H1 (cell line): Measurements from ENCODE around the gene C6orf136. TPM values are rescaled to one million over a fixed set of nuclear protein-coding genes. Genes with fewer than 3 reads are reported as not detected.
A peak's percentile ranks its signal among the peaks of the same experiment; 100 is the strongest.

Experiments
- CTCF ChIA-PET: fragments of 300-600 bp; sonication (Branson Sonifier 250); formaldehyde crosslinking; loops from one replicate; lab custom pipeline; 2021; ENCODE audit not compliant: partially characterized antibody; lab: Charles Lee
- POLR2A ChIA-PET: fragments of 300-600 bp; sonication (Branson Sonifier 250); formaldehyde crosslinking; loops from one replicate; lab custom pipeline; 2021; ENCODE audit warnings: inconsistent platforms; ENCODE audit not compliant: partially characterized antibody; lab: Charles Lee
- DNase-seq, 2 experiments: peaks; one replicate each; pipeline versions ENCODE4 v3.0.0 to v3.0.0-alpha.2; 2010 to 2022; ENCODE audit warnings: low spot score in 2 of 2, low read depth in 1 of 2, mixed read lengths in 1 of 2
- FAIRE-seq: peaks from 2 replicates; lab custom pipeline; 2011; peaks lifted over from hg19 to GRCh38; lab: Jason Lieb, UNC
- H2AFZ ChIP-seq: 2 replicates; pipeline ENCODE4 v1.8.1; 2012; ENCODE audit warnings: low read length, inconsistent platforms
- H2AK5ac ChIP-seq: 2 replicates; pipeline ENCODE4 v1.6.1; 2013; ENCODE audit warnings: low read depth, low read length
- H2BK120ac ChIP-seq: replicated peaks from 2 replicates; pipeline ENCODE3; 2013; ENCODE audit warnings: low read depth, low read length, inconsistent platforms
- H2BK12ac ChIP-seq: 2 replicates; pipeline ENCODE4 v1.6.1; 2013; ENCODE audit warnings: low read depth, low read length
- H2BK15ac ChIP-seq: 2 replicates; pipeline ENCODE4 v1.6.1; 2013; ENCODE audit warnings: low read length
- H2BK20ac ChIP-seq: 2 replicates; pipeline ENCODE4 v1.6.1; 2013; ENCODE audit warnings: low read length
- H2BK5ac ChIP-seq: 2 replicates; pipeline ENCODE4 v1.6.1; 2013; ENCODE audit warnings: low read depth, low read length
- H3K14ac ChIP-seq: 2 replicates; pipeline ENCODE4 v1.6.1; 2013; ENCODE audit warnings: inconsistent platforms; ENCODE audit not compliant: insufficient read length
- H3K18ac ChIP-seq: 2 replicates; pipeline ENCODE4 v1.6.1; 2013; ENCODE audit warnings: low read length; ENCODE audit errors: extremely low read depth
- H3K23ac ChIP-seq: 2 replicates; pipeline ENCODE4 v1.6.1; 2013; ENCODE audit warnings: inconsistent platforms; ENCODE audit not compliant: insufficient read length
- H3K23me2 ChIP-seq: 2 replicates; pipeline ENCODE4 v1.6.1; 2013; ENCODE audit warnings: low read depth, low read length
- H3K27ac ChIP-seq: 2 replicates; pipeline ENCODE4 v1.6.1; 2011; ENCODE audit warnings: low read depth, low read length, inconsistent platforms
- H3K27me3 ChIP-seq, 4 experiments: replicated peaks in 1 of 4; 1 replicate in 1 of 4; 2 replicates in 3 of 4; pipeline versions ENCODE4 v1.6.1 to v1.8.1; 2011 to 2013; ENCODE audit warnings: low read length in 3 of 4, mild to moderate bottlenecking in 3 of 4, inconsistent platforms in 2 of 4, mixed read lengths in 2 of 4, moderate library complexity in 1 of 4; ENCODE audit not compliant: control insufficient read depth in 3 of 4, insufficient read depth in 3 of 4; ENCODE audit errors: extremely low read depth in 1 of 4
- H3K36me3 ChIP-seq, 4 experiments: 2 replicates each; pipeline versions ENCODE4 v1.6.1 to v1.8.1; 2011 to 2013; ENCODE audit warnings: mild to moderate bottlenecking in 4 of 4, low read length in 3 of 4, moderate library complexity in 2 of 4, control low read depth in 1 of 4, inconsistent platforms in 1 of 4; ENCODE audit not compliant: insufficient read depth in 4 of 4, control insufficient read depth in 2 of 4
- H3K4ac ChIP-seq: replicated peaks from 2 replicates; pipeline ENCODE3; 2013; ENCODE audit warnings: low read length, low read depth, mixed read lengths, inconsistent platforms; ENCODE audit not compliant: insufficient read length
- H3K4me1 ChIP-seq, 4 experiments: replicated peaks in 1 of 4; 1 replicate in 1 of 4; 2 replicates in 3 of 4; pipeline versions ENCODE4 v1.6.1 to v1.8.1; 2011 to 2013; ENCODE audit warnings: low read length in 3 of 4, inconsistent platforms in 2 of 4, mixed read lengths in 1 of 4; ENCODE audit not compliant: insufficient read depth in 4 of 4, control insufficient read depth in 3 of 4
- H3K4me2 ChIP-seq, 2 experiments: 2 replicates each; pipeline versions ENCODE4 v1.6.1 to v1.8.1; 2011 to 2013; ENCODE audit warnings: low read depth in 2 of 2, low read length in 2 of 2, control low read depth in 1 of 2, inconsistent platforms in 1 of 2, mild to moderate bottlenecking in 1 of 2; ENCODE audit not compliant: insufficient read depth in 1 of 2
- H3K4me3 ChIP-seq, 4 experiments: fragments of 200-600, 300-600 bp in 1 of 4; sonication (generic), shearing (Covaris generic), sonication (Bioruptor Twin) in 1 of 4; 2 replicates each; pipeline versions ENCODE4 v1.5.1 to v1.8.1; 2011 to 2016; ENCODE audit warnings: low read length in 4 of 4, low read depth in 3 of 4, control low read depth in 2 of 4, inconsistent platforms in 2 of 4, mild to moderate bottlenecking in 2 of 4, mixed read lengths in 1 of 4, moderate library complexity in 1 of 4; ENCODE audit not compliant: insufficient read depth in 2 of 4; ENCODE audit errors: extremely low read depth in 1 of 4
- H3K56ac ChIP-seq: replicated peaks from 2 replicates; pipeline ENCODE3; 2013; ENCODE audit warnings: low read depth, mild to moderate bottlenecking, mixed read lengths, low read length, inconsistent platforms; ENCODE audit not compliant: insufficient read length
- H3K79me1 ChIP-seq: 2 replicates; pipeline ENCODE4 v1.6.1; 2013; ENCODE audit warnings: low read depth, low read length, control low read depth
- H3K79me2 ChIP-seq, 2 experiments: 2 replicates each; pipeline versions ENCODE4 v1.6.1 to v1.8.1; 2012 to 2013; ENCODE audit warnings: low read length in 2 of 2, mild to moderate bottlenecking in 2 of 2, inconsistent platforms in 1 of 2; ENCODE audit not compliant: insufficient read depth in 2 of 2, control insufficient read depth in 1 of 2
- H3K9ac ChIP-seq, 4 experiments: replicated peaks in 1 of 4; 1 replicate in 1 of 4; 2 replicates in 3 of 4; pipeline versions ENCODE4 v1.6.1 to v1.8.1; 2011 to 2013; ENCODE audit warnings: low read depth in 3 of 4, low read length in 3 of 4, control low read depth in 2 of 4, mild to moderate bottlenecking in 2 of 4, moderate library complexity in 2 of 4, inconsistent platforms in 1 of 4; ENCODE audit errors: extremely low read depth in 1 of 4
- H3K9me3 ChIP-seq, 2 experiments: 2 replicates each; pipeline versions ENCODE4 v1.6.1 to v1.8.1; 2012 to 2013; ENCODE audit warnings: mild to moderate bottlenecking in 2 of 2, moderate library complexity in 2 of 2, control low read depth in 1 of 2, inconsistent platforms in 1 of 2, low read depth in 1 of 2, low read length in 1 of 2, mixed read lengths in 1 of 2; ENCODE audit not compliant: insufficient read depth in 2 of 2
- H4K20me1 ChIP-seq, 2 experiments: replicated peaks in 1 of 2; 2 replicates each; pipeline versions ENCODE3 to v1.8.1; 2011 to 2013; ENCODE audit warnings: inconsistent platforms in 2 of 2, low read length in 2 of 2, mild to moderate bottlenecking in 1 of 2; ENCODE audit not compliant: insufficient read depth in 2 of 2, control insufficient read depth in 1 of 2
- H4K5ac ChIP-seq: 2 replicates; pipeline ENCODE4 v1.6.1; 2013; ENCODE audit warnings: low read length, low read depth, mixed read lengths, inconsistent platforms; ENCODE audit not compliant: insufficient read length
- H4K8ac ChIP-seq: 2 replicates; pipeline ENCODE4 v1.8.0; 2013; ENCODE audit warnings: mild to moderate bottlenecking, moderate library complexity, low read length, inconsistent platforms; ENCODE audit not compliant: insufficient read depth; ENCODE audit errors: extremely low read depth
- H4K91ac ChIP-seq: replicated peaks from 2 replicates; pipeline ENCODE3; 2013; ENCODE audit warnings: low read length, mixed read lengths, inconsistent platforms; ENCODE audit not compliant: insufficient read length
- CTBP2 ChIP-seq: IDR thresholded peaks from 2 replicates; pipeline ENCODE4 v1.7.0; 2011; ENCODE audit warnings: borderline replicate concordance, mild to moderate bottlenecking, moderate library complexity, mixed read lengths, low read length; ENCODE audit not compliant: insufficient read depth, insufficient read length
- HDAC2 ChIP-seq, 2 experiments: fragments of 300-600 bp in 1 of 2; sonication (generic) in 1 of 2; IDR thresholded peaks; 2 replicates each; pipeline ENCODE4 v1.6.1; 2011 to 2012; ENCODE audit warnings: low read depth in 2 of 2, low read length in 2 of 2, mild to moderate bottlenecking in 2 of 2, moderate library complexity in 2 of 2, borderline replicate concordance in 1 of 2, inconsistent platforms in 1 of 2
- JUND ChIP-seq: IDR thresholded peaks from 2 replicates; pipeline ENCODE4 v1.6.1; 2011; ENCODE audit warnings: mild to moderate bottlenecking, improper control_type of control experiment, low read length
- KDM4A ChIP-seq: IDR thresholded peaks from one replicate; pipeline ENCODE4 v1.7.1; 2012; ENCODE audit warnings: low read depth, mild to moderate bottlenecking, moderate library complexity, low read length, inconsistent platforms; ENCODE audit not compliant: severe bottlenecking
- KDM5A ChIP-seq: fragments of 200-600 bp; IDR thresholded peaks from 2 replicates; pipeline ENCODE4 v1.7.1; 2012; ENCODE audit warnings: mild to moderate bottlenecking, low read length, inconsistent platforms, mixed read lengths
- WGBS, 2 experiments: shearing (Covaris generic) in 1 of 2; methylation state at CpG; one replicate each; pipeline versions ENCODE4 v1.1.6 to v1.1.7; 2013 to 2015; ENCODE audit warnings: low lambda C conversion rate in 2 of 2, mixed read lengths in 2 of 2, inconsistent platforms in 1 of 2, low coverage in 1 of 2, missing lambda C conversion rate in 1 of 2; ENCODE audit not compliant: insufficient replicate concordance in 2 of 2, insufficient coverage in 1 of 2, insufficient read length in 1 of 2; ENCODE audit errors: extremely low coverage in 1 of 2, missing lambda C conversion rate in 1 of 2; 5-methylcytosine and 5-hydroxymethylcytosine counted together
- polyA plus RNA-seq, 7 experiments: library from polyadenylated mRNA; depleted of rRNA in 3 of 7; stranded (reverse) in 5 of 7; unstranded in 2 of 7; fragments of >200 nt in 5 of 7; fragments of 200-250 nt in 2 of 7; gene quantifications; 1 replicate in 5 of 7; 2 replicates in 1 of 7; 4 replicates in 1 of 7; pipeline versions ENCODE4 v1.2.1 to v1.2.3, GENCODE V29; 2011 to 2013; ENCODE audit warnings: missing spikeins in 2 of 7, mixed read lengths in 2 of 7
- total RNA-seq: library from RNA; stranded (reverse); fragmentation: NEBNext Ultra II Directional; extraction: Animal tissue kit (Norgen Biotek cat#: 25700); gene quantifications from 2 replicates; pipeline ENCODE4 v1.2.1, GENCODE V29; 2021
- TF ChIP-seq, protein P1 (sequence below): IDR thresholded peaks from 2 replicates; pipeline ENCODE4 v1.6.1; 2012; ENCODE audit warnings: inconsistent platforms
- TF ChIP-seq, protein P2 (sequence below), 3 experiments: IDR thresholded peaks; 1 replicate in 2 of 3; 2 replicates in 1 of 3; pipeline versions ENCODE4 v1.5.1 to v1.6.1; 2011; ENCODE audit warnings: low read length in 3 of 3, mild to moderate bottlenecking in 3 of 3, inconsistent platforms in 2 of 3, low read depth in 1 of 3, moderate library complexity in 1 of 3; ENCODE audit not compliant: insufficient read depth in 1 of 3; ENCODE audit errors: control extremely low read depth in 1 of 3

C6orf136 gene
- total and polyA plus RNA-seq, 2 of the 8 experiments (the other 6 are each of a cell fraction or from before 2014, with no cell fraction given), result 20.8 to 23.1 TPM

DNA sequence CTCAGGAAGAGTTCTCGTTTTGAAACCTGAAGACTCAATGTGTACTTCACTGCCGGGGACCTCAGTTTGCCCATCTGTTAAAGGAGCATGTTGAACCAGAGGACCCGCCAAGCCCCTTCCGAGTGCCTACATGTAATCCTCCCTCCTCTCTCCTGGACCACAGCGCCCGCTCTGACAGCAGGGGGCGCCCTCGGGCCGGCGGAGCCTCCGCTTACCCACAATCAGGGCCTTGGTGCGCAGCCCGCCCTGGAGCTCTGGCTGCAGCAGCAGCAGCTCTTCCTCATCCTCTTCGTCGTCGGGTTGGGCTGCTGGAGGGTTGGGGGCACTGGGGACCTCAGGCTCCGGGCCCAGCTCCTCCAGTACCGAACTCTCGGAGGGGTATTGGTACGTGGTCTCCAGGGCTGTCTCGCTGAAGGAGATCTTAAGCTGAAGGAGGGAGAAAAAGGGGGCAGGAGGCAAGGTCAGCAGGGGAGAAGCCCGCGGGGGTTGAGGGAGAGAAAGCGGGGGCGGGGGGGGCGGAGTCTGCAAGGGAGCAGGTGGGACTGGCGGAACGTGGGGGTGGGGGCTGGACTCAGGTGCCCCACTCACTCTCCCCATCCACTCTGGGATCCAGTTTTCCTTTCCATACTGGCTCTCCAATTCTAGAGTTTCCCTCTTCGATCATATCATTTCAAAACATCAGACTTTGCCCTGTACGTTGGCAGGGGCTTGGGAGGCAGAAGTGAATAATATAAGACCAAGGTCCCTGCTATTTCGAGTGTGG, 32.2 kb downstream of the C6orf136 start:
- peaks cover 0 to 7% of the 10 kb centered on the region in 2 experiments; a peak in 1 of 4 replicates for H3K79me2 ChIP-seq
- peaks cover 0 to 9% of the 10 kb centered on the region in 2 experiments for H4K20me1 ChIP-seq
- H3K4me1 ChIP-seq, result peaks cover 7 to 17% (median 12%) of the 10 kb centered on the region in 4 experiments
- peak overlapping the region in 2 of 4 experiments; percentile 1 to 5; a peak in 1 of 7 replicates for H3K9ac ChIP-seq
- peak in 1 of 2 experiments; percentile 98 for DNase-seq
- no peak overlapping the region for H2BK12ac ChIP-seq
- H3K4me2 ChIP-seq, result peak overlapping the region; percentile 1 to 61; a peak in 3 of 4 replicates
- H2AFZ ChIP-seq, result no peak overlapping the region
- ChIA-PET CTCF (interaction anchor here (0.5 to 11.0 kb wide), 33 partner anchors 9 to 446 kb away, joined by 3 to 147 read pairs (median 4); partner anchors contain the start of genes FLOT1, MDC1, NRM and TUBB), POLR2A (interaction anchor here (0.9 to 18.7 kb wide), 10 partner anchors 12 to 81 kb away, joined by 3 to 388 read pairs (median 4); partner anchors contain the start of genes MDC1, MRPS18B, NRM and TUBB)
- H3K36me3 ChIP-seq, result no peaks in the 10 kb centered on the region; a peak in 2 of 8 replicates
- H4K8ac ChIP-seq, result peak overlapping the region; percentile 81
- H2AK5ac ChIP-seq, result no peak overlapping the region
- no peak overlapping the region; the same call in 1 of the 2 replicates for H3K18ac ChIP-seq
- no peak overlapping the region for H3K56ac ChIP-seq
- no peaks in the 10 kb centered on the region for H3K27me3 ChIP-seq
- no peak overlapping the region for H3K14ac ChIP-seq
- H4K5ac ChIP-seq, result peak overlapping the region; percentile 64
- no peak overlapping the region for H4K91ac ChIP-seq
- FAIRE-seq, result no peak
- H3K23ac ChIP-seq, result no peak overlapping the region
- no peak overlapping the region for H3K27ac ChIP-seq
- no peak overlapping the region for H3K4ac ChIP-seq
- no peak overlapping the region for H2BK15ac ChIP-seq
- H3K9me3 ChIP-seq, result no peaks in the 10 kb centered on the region
- H3K79me1 ChIP-seq, result no peaks in the 10 kb centered on the region; the same call in 1 of the 2 replicates
- H3K23me2 ChIP-seq, result peaks cover 2% of the 10 kb centered on the region; the same call in 1 of the 2 replicates
- H3K4me3 ChIP-seq, result peak overlapping the region in 1 of 4 experiments; percentile 50; a peak in 4 of 8 replicates
- WGBS, 2 experiments, result 23% methylated on average over 21 of the region's 31 CpGs; no CpG with 5 or more reads in 1 of the 2 experiments
- H2BK5ac ChIP-seq, result no peak overlapping the region
- no peak overlapping the region for H2BK20ac ChIP-seq
- no peak overlapping the region for H2BK120ac ChIP-seq
- no peak for TF ChIP-seq KDM5A
- TF ChIP-seq HDAC2 (IDR thresholded peaks at IDR 0.05; ENCODE audit: borderline replicate concordance in 1 of 2, low read depth in 2 of 2, low read length in 2 of 2), result peak in 1 of 2 experiments; percentile 84; a peak in 1 of 4 replicates
- no peak for TF ChIP-seq JUND
- TF ChIP-seq, protein P1, sequence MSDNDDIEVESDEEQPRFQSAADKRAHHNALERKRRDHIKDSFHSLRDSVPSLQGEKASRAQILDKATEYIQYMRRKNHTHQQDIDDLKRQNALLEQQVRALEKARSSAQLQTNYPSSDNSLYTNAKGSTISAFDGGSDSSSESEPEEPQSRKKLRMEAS, result peak; percentile 32; the same call in 1 of the 2 replicates
- TF ChIP-seq, protein P2, sequence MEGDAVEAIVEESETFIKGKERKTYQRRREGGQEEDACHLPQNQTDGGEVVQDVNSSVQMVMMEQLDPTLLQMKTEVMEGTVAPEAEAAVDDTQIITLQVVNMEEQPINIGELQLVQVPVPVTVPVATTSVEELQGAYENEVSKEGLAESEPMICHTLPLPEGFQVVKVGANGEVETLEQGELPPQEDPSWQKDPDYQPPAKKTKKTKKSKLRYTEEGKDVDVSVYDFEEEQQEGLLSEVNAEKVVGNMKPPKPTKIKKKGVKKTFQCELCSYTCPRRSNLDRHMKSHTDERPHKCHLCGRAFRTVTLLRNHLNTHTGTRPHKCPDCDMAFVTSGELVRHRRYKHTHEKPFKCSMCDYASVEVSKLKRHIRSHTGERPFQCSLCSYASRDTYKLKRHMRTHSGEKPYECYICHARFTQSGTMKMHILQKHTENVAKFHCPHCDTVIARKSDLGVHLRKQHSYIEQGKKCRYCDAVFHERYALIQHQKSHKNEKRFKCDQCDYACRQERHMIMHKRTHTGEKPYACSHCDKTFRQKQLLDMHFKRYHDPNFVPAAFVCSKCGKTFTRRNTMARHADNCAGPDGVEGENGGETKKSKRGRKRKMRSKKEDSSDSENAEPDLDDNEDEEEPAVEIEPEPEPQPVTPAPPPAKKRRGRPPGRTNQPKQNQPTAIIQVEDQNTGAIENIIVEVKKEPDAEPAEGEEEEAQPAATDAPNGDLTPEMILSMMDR (IDR thresholded peaks at IDR 0.05; ENCODE audit: control extremely low read depth in 1 of 3, insufficient read depth in 1 of 3, low read depth in 1 of 3, low read length in 3 of 3), result peak in 2 of 3 experiments; percentile 96 to 97; a peak in 3 of 4 replicates
- TF ChIP-seq KDM4A, result no peak
- TF ChIP-seq CTBP2, result no peak
